Large intestine (tissue), 3 donors: ENCODE data around the gene ANXA11. TPM values are rescaled to one million over a fixed set of nuclear protein-coding genes. Genes with fewer than 3 reads are reported as not detected.
"Not testable (repeated sequence)": the region's sequence is repeated elsewhere in the genome, so short reads cannot be mapped to it uniquely, and the experiment has no call there.

Source experiments
- DNase-seq, 2 donors: peaks; one replicate each; pipeline versions ENCODE4 v3.0.0 to v3.0.0-alpha.2; 2013
- H3K27ac ChIP-seq: one replicate; pipeline ENCODE4 v1.5.1; 2013; ENCODE audit warnings: low read length
- H3K27me3 ChIP-seq: 2 replicates; pipeline ENCODE4 v1.6.1; 2013; ENCODE audit warnings: low read length; ENCODE audit not compliant: control insufficient read depth, insufficient read depth
- H3K36me3 ChIP-seq: 2 replicates; pipeline ENCODE4 v1.6.1; 2013; ENCODE audit warnings: low read length; ENCODE audit not compliant: control insufficient read depth, insufficient read depth
- H3K4me1 ChIP-seq: one replicate; pipeline ENCODE4 v1.6.1; 2013; ENCODE audit warnings: low read length; ENCODE audit not compliant: control insufficient read depth, insufficient read depth
- H3K4me3 ChIP-seq: one replicate; pipeline ENCODE4 v1.5.1; 2013; ENCODE audit warnings: low read length
- H3K9me3 ChIP-seq: one replicate; pipeline ENCODE4 v1.6.1; 2013; ENCODE audit warnings: mild to moderate bottlenecking, low read depth, low read length, moderate library complexity; ENCODE audit not compliant: control insufficient read depth
- WGBS: methylation state at CpG from one replicate; pipeline ENCODE4 v1.1.5; 2013; ENCODE audit warnings: low lambda C conversion rate; ENCODE audit not compliant: insufficient coverage; 5-methylcytosine and 5-hydroxymethylcytosine counted together
- polyA plus RNA-seq: library from polyadenylated mRNA; unstranded; fragments of 120-200 nt; gene quantifications from one replicate; pipeline ENCODE4 v1.2.1, GENCODE V29; 2013

ANXA11 gene
- polyA plus RNA-seq, 1 donor = 101 TPM

DNA sequence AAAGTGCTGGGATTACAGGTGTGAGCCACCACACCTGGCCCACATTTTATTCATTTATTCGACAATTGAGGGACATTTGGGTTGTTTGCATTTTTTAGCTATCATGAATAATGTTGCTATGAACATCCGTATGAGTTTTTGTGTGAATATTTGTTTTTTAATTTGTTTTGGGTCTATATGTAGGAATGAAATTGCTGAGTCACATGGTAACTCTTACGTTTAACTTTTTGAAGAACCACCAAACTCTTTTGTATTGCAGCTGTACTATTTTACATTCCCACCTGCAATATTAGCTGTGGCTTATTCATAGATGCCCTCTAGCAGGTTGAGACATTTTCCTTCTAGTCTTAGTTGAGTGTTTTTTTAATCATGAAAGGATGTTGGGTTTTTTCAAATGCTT is 58.4 kb downstream of the ANXA11 start:
- H3K36me3 ChIP-seq = peaks cover 28% of the 10 kb centered on the region
- WGBS = 80% methylated on average over 1 of the region's 3 CpGs
- H3K27me3 ChIP-seq = no peaks in the 10 kb centered on the region
- peaks cover 3% of the 10 kb centered on the region for H3K9me3 ChIP-seq
- H3K4me3 ChIP-seq = no peak overlapping the region
- peaks cover 8% of the 10 kb centered on the region for H3K4me1 ChIP-seq
- H3K27ac ChIP-seq = no peak overlapping the region
- no peak for DNase-seq

DNA sequence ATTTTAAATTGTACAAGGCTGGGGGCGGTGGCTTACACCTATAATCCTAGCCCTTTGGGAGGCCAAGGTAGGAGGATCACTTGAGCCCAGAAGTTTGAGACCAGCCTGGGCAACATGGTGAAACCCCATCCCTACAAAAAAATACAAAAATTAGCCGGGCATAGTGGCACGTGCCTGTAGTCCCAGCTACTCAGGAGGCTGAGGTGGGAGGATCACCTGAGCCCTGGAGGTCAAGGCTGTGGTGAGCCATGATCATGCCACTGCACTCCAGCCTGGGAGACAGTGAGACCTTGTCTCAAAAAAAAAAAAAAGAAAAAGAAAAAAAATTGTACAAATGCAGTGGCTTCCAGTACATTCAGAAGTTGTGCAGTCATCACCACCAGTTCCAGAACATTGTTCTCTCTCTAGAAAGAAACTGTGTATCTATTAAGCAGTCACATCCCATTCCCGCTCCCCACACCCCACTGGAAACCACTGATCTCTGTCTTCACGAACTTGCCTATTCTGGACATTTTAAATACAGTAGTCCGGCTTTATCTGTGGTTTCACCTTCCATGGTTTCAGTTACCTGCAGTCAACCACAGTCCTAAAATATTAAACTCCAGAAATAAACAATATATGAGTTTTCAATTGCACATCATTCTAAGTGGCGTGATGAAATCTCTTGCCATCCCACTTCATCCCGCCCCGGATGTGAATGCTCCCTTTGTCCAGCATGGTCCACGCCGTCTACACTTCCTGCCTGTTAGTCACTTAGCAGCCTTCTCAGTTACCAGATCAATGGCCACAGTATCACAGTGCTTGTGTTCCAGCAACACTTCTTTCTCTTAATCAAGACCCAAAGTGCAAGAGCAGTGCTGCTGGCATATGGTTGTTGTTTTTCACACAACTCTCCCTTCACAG is 59.7 kb downstream of the ANXA11 start:
- H3K4me1 ChIP-seq, H3K9me3 ChIP-seq, DNase-seq, H3K4me3 ChIP-seq, H3K27me3 ChIP-seq, H3K27ac ChIP-seq: not testable (repeated sequence)
- peaks cover 15% of the 10 kb centered on the region for H3K36me3 ChIP-seq
- WGBS = 79% methylated on average over 2 of the region's 11 CpGs

DNA sequence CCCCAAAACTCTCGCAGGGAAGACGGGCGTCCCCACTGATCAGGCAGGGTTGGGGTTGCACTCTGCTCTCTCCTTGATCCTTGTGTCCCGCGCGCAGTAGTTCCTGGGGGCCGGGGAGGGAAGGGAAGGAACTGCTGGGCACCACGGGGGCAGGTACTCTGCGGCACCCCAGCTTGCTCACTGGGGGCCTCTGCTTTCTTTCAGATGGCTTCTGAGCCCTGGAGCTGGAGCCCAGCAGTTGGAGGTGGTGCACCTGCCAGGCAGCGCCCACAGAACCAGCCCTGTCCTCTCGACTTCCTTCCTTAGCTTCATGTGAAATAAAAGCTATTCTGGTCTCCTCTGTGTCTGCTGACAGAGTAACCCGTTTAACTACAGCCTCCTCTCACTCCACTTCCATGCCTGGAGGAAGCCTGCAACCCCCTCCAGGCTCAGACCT is 60.6 kb downstream of the ANXA11 start:
- no peak overlapping the region for H3K4me3 ChIP-seq
- H3K27ac ChIP-seq = no peak overlapping the region
- peaks cover 8% of the 10 kb centered on the region for H3K4me1 ChIP-seq
- peaks cover 6% of the 10 kb centered on the region for H3K36me3 ChIP-seq
- H3K27me3 ChIP-seq = peaks cover 6% of the 10 kb centered on the region
- peak in 1 of 2 donors; percentile 40 for DNase-seq
- H3K9me3 ChIP-seq = no peaks in the 10 kb centered on the region
- no CpG with 5 or more reads among the region's 12 CpGs for WGBS

DNA sequence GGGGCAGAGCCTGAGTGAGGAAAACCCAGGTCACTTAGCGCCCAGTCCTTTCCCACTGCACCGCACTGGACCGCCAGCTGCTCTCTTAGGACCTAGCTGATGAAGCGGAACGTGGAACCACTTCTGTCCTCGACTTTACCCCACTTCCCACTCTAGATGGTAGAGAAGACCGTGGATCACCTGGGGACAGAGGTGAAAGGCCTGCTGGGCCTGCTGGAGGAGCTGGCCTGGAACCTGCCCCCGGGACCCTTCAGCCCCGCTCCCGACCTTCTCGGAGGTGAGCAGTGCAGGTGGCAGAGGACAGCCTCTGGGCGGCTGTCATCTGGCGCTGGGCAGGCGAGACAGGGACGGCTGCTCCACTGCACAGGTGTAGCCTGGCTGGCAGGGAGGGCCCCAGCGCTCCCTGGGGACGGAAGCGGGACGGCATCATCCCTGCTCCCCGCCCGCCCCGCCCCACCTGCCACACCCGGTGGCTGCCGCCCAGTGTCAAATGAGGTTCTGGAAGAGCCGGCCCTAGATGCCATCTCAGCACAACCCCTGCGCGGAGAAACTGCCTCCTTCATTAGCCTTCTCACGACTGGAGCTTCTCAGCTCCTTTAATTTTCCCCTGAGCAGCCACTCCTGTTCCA is 61.2 kb downstream of the ANXA11 start:
- H3K9me3 ChIP-seq = no peaks in the 10 kb centered on the region
- no CpG with 5 or more reads among the region's 28 CpGs for WGBS
- DNase-seq = peak; percentile 25 to 57
- H3K27ac ChIP-seq = no peak overlapping the region
- H3K36me3 ChIP-seq = peaks cover 6% of the 10 kb centered on the region
- peaks cover 6% of the 10 kb centered on the region for H3K27me3 ChIP-seq
- no peak overlapping the region for H3K4me3 ChIP-seq
- H3K4me1 ChIP-seq = peaks cover 8% of the 10 kb centered on the region

DNA sequence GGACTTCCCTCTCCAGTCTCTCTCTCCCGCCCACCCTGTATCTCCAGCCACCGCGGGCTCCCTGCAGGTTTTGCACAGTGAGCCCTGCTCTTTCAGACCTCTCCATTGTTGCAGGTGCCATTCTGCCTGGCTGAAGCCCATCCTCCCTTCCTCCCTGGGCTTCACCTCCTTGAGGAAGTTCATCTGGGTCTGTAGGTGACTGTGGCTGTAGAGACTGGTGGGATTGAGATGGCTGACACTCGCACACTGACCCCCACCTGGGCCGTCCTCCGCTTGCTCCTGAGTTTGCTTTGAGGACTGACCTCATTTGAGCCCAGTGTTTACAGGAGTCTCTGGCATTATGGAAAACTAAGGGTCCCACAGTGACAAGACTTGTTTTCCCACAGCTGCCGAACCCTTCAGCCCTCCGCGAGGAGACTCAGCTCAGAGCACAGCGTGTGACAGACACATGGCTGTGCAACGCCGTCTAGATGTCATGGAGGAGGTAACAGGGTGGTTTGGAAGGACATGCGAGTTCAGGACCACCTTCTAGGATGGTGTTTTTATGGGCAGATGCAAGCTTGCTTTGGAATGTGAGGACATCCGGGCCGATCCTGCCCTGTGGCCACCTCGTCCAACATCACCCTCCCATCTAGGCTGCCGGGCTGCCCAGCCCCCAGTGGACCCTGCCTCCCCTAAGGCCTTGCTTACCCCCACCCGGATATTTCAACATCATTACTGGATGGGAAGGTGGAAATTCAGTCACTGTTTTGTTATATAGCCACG is 63.5 kb downstream of the ANXA11 start:
- Histone ChIP-seq H3K27me3 (peaks cover 6% of the 10 kb centered on the region), H3K27ac (no peak overlapping the region), H3K4me3 (no peak overlapping the region), H3K9me3 (no peaks in the 10 kb centered on the region), H3K4me1 (peaks cover 8% of the 10 kb centered on the region), H3K36me3 (no peaks in the 10 kb centered on the region)
- no CpG with 5 or more reads among the region's 19 CpGs for WGBS
- DNase-seq = no peak

DNA sequence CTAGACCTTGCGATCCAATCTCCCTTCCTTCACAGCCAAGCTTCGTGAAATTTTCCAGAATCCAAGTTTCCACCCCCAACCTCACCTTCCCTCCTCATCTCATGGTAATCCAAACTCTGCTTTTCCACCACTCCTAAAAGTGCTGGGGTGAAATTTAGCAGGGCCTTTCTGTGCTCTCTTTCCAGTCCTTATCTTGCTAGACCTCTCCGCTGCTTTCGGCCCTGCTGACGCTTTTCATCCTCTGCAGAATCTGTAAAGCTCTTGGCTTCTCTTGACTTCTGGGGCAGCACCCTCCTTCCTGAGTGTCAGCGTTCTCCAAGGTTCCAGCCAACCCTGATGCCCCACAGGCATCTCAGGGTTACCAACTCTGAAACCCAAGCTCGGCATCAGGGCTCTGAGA is 65.1 kb downstream of the ANXA11 start:
- no peak for DNase-seq
- H3K27ac ChIP-seq = no peak overlapping the region
- H3K4me3 ChIP-seq = no peak overlapping the region
- no peaks in the 10 kb centered on the region for H3K9me3 ChIP-seq
- H3K4me1 ChIP-seq = peaks cover 8% of the 10 kb centered on the region
- WGBS = 83% methylated on average over 1 of the region's 7 CpGs
- no peaks in the 10 kb centered on the region for H3K36me3 ChIP-seq
- H3K27me3 ChIP-seq = peaks cover 6% of the 10 kb centered on the region

DNA sequence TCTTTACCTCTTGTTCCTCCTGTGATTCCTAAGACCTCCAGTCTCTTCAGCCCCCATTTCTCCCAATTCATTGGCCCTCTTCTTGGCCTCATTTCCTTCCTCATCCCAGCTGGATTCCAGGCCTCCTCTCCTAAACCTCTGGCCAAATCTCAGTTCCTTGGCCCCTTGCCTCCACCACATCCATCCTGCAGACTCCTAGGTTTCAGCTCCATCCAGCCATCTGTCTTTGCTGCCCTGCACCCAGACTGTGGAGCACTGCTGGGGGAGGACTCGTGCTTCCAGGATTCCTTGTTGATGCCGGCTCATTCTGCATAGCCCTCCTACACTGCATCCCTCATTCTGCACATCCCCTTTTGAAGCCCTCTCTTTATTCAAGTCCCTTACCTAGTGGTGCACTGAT is 66.1 kb downstream of the ANXA11 start:
- DNase-seq = no peak
- Histone ChIP-seq H3K27me3 (peaks cover 6% of the 10 kb centered on the region), H3K4me1 (peaks cover 5% of the 10 kb centered on the region), H3K9me3 (no peaks in the 10 kb centered on the region), H3K36me3 (no peaks in the 10 kb centered on the region), H3K4me3 (no peak overlapping the region), H3K27ac (no peak overlapping the region)
- WGBS = no CpG with 5 or more reads among the region's 2 CpGs

DNA sequence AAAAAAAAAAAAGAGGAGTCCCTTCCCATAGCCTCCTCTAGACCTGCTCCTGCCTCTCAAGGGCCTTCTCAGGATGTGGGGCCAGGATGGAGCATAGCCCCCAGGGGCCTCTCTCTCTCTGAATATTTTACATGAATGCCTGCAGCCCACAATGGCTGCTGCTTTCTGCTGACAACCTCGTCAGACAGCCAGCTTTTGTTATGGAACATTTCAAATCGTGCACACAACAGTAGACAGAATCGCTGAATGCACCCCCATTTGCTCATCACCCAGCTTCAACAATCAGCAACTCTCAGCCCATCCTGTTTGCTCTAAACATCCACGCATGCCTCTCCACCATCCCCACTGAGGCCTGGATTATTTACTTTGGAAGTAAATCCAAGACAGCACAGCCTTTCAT is 67.4 kb downstream of the ANXA11 start:
- no peak overlapping the region for H3K27ac ChIP-seq
- DNase-seq = no peak
- peaks cover 15% of the 10 kb centered on the region for H3K27me3 ChIP-seq
- H3K36me3 ChIP-seq = no peaks in the 10 kb centered on the region
- no peaks in the 10 kb centered on the region for H3K4me1 ChIP-seq
- no peak overlapping the region for H3K4me3 ChIP-seq
- no peaks in the 10 kb centered on the region for H3K9me3 ChIP-seq
- WGBS = no CpG with 5 or more reads among the region's 4 CpGs

DNA sequence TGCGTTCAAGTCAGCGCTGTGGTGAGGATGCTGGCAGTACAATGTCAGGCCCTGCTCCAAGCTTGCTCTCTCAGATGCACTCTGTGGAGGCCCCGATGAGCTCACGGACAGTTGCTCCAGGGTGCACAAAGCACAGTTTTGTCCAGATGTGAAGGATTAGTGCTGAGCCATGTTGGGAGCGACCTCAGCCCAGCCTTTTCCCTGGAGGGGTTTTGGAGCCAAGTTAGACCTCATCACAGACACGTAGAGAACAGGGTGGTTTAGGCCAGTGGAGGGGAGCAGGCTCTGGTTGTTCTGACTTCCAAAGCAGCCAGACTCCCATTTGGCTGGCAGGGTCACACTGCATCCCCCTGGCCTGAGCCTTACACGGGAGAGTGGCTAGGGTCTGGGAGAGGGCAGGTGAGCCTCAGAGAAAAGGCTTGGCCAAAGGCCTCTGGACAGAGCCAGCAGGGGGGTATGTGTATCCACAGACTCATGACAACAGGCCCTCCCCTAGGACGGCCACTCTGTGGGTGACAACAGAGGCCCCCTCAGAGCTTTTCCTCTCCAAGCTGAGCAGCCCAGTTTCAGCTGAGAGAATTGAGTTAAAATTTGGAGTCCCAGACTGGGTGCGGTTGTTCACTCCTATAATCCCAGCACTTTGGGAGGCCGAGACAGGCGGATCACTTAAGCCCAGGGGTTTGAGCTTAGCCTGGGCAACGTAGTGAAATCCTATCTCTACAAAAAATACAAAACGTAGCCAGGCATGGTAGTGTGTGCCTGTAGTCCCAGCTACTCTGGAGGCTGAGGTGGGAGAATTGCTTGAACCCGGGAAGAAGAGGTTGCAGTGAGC is 68.1 kb downstream of the ANXA11 start:
- Histone ChIP-seq H3K27me3 (peaks cover 22% of the 10 kb centered on the region), H3K27ac (no peak overlapping the region), H3K36me3 (no peaks in the 10 kb centered on the region), H3K4me3 (no peak overlapping the region), H3K4me1 (no peaks in the 10 kb centered on the region), H3K9me3 (no peaks in the 10 kb centered on the region)
- no peak for DNase-seq
- WGBS = no CpG with 5 or more reads among the region's 14 CpGs
